HG03442 (cell line): ENCODE results near the gene INKA2.
A peak's percentile ranks its signal among the peaks of the same experiment; 100 is the strongest.
"Not testable (repeated sequence)": the region's sequence is repeated elsewhere in the genome, so short reads cannot be mapped to it uniquely, and the experiment has no call there.

ENCODE experiments used
- ATAC-seq: cut with Tn5 transposase; IDR thresholded peaks from one replicate; pipeline ENCODE4 v1.9.1; 2021; ENCODE audit warnings: mild to moderate bottlenecking, moderate library complexity; ENCODE audit not compliant: unreplicated experiment

Gene INKA2

DNA sequence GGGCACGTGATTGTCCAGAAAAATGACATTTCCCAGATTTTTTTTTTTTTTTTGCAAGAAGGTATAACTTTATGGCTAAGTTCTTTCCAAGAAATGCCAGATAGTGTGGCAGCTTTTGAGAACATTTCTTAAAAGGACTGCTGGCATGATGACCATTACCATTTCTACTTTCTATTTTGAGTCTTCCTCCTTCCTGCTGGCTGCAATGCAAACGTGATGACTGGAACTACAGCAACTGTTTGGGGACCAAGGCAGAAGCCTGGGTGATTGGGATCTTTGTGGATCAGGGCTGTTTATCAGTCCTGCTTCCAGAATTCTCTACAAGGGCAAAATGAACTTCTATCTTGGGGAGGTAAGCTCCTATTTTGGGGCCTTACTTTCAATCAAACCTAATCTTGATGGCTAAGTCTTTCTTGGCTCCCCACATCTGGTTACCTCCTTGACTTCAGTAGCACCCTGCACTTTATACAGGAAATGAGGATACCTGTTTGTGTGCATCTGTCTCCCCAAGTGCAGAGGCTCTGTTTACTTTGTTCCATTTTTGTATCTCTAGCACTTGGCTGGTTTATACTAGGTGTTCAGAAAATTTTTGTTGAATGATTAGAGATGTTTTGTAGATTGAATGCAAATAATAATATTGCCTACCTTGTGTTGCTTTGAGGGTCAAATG lies 12.8 kb upstream of the INKA2 start:
- no peak for ATAC-seq

DNA sequence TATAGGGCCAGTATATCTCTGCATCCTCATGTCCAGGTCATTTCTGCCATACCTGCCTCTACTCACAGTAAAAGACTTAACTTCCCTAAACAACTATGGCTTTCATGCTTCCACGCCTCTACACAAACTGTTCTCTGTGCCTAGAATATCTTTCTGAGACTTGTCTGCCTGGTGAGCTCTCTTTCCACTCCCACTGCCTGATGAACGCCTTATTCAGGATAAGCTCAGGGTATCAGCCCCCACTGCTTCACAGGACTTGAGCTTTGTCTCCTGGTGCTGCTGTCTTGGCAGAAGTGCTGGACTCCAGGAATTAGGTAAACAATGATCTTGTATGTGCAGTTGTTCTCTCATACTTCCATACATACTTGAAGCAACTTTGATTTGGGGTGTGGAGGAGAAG lies 11.7 kb upstream of the INKA2 start:
- ATAC-seq, result no peak

DNA sequence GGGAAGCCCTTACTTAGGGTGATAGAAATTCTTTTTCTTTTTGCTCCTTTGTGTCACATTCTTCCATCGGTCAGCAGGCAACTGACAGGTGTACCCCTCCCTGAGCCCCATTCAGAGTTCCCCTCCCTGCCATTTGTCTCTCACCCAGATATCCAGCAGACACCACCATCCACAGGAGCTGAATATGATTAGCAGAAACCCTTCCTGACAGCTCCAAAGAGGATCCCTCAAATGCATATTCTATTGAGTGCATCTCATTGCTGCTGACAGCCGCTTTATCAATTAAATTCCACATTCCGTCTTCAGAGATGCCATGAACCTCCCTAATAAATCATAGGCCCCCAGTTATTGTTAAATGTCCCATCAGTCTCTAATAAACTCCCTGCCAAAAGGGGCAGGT lies 10.4 kb upstream of the INKA2 start:
- ATAC-seq, result no peak

GRCh38 chr1:111747947-111748346 lies 8.8 kb upstream of the INKA2 start:
- ATAC-seq, result no peak

DNA sequence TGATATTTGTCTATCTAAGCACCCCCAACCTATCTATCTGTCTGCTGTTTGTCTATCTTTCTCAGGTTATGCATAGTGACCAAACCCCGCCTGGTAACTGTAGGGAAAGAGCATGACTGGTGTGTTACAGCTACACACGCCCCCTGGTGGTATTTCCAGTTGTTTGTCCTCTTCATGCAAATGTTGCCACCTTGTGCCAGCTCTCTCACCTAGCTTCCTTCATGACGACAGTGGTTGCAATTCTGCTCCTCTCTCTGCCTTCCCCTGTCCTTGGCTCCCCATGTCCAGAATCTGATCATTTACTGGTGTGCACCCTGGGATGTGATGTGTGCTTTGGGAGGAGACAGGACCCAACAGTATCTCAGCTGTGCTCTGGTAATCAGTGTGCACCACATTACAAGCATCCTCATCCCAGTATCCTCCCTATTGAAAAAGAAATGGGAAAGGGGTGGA lies 8.1 kb upstream of the INKA2 start:
- no peak for ATAC-seq

DNA sequence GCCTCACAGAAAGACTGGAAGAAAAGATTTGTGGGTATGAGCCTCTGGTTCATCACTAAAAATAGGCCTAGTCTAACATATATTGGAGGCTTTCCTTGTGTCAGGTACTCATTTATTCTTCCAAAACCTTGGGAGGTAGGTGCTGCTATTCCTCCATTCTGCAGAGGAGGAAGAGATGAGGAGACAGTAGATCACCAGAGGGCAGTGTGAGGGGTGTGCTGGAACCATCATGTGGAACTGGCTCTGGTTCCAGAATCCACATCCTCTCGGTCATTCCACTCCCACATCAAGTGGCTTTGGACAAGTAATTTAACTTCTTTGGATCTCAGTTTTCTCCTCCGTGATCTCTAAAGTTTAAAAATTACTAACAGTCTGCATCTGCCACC lies 7.4 kb upstream of the INKA2 start:
- ATAC-seq, result no peak

- no peak for ATAC-seq
These were observed 6.7 kb upstream of the INKA2 start for GRCh38 chr1:111745675-111746613.

DNA sequence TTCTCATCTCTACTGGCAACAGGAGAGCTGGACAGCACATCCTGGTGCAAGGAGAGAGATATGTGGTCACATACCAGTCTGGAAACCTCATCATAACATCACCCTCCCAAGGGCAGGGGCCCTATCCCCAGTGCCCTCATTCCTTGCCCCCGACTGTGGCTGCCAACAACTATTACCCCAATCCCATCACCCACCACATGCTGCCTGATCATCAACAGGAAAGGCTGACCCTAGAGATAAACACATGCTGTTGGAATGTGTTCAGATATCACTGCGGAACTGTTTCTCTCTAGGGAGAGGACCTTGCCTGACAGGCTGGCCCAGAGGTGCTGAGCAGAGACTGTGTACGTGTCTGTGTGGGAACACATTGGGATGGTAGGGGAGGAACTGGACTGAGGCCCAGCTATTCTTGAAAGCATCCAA lies 4.5 kb upstream of the INKA2 start:
- no peak for ATAC-seq

DNA sequence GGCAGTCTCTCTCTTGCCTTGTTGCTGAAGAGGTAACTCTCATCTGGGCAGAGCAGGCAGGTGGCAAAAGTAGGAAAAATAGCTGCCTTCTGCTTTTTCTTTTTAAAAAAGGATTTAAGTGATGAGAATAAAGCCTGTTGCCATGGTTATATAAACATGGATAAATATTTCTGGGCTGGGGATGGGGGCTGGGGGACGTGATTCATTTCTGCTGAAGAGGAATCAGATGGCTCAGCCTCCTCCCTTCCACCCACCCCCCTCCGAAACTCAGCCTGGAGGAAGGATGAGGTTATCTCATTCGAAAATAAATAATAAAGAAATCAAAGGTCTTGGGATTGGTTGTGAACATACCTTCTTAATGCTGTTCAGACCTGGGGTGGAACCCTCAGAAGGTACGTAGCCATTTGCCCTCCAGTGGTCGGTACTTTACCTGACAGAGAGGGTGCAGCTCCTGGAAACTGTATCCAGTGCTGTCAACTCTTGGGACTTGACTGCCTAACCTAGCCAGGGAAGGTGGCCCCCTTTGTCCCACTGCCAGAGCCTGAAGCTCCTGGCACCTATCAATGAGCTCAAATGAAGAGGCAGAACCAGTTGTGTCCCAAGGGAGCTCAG lies 3.8 kb upstream of the INKA2 start:
- ATAC-seq, result no peak

GRCh38 chr1:111742292-111742691 lies 3.1 kb upstream of the INKA2 start:
- ATAC-seq, result not testable (repeated sequence)

- peak; percentile 2 for ATAC-seq
These were observed 950 bp upstream of the INKA2 start for GRCh38 chr1:111739925-111740765.

DNA sequence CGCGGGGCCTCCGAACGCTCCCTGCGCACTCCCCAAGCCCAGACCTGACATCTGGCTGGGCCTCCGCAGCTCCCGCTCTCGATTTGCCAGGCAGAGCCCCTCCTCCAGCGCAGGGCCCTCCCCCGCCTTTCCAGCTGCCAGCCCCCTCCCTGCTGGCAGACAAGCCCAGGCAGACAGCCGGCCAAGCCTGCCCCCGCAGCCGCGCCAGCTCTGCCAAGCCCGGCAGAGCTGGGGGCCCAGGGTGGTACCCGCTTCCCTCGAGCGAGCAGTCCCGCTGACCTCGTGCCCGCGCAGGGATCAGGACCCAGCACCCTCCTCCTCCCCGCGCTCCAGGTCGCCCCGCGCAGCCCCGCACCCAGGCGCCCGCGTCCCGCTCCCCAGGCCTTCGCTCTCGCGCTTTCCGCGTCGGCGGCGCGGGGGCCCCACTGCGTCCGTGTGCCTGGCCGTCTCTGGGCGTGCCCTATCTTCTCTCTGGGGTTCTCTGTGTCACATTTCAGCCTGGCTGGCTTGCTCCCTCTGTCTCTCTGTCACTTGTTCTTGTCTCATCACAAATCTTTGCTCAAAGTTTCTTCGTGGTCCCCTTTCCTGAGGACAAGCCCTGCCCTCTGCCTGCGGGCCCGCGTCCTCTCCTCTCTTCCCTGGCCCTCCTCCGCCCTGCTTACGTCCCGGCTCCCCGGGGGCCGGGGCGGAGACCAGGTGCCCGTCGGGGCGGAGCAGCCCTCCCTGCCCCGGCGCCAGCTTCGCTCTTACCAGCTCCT lies 580 bp downstream of the INKA2 start:
- peak; percentile 38 for ATAC-seq

DNA sequence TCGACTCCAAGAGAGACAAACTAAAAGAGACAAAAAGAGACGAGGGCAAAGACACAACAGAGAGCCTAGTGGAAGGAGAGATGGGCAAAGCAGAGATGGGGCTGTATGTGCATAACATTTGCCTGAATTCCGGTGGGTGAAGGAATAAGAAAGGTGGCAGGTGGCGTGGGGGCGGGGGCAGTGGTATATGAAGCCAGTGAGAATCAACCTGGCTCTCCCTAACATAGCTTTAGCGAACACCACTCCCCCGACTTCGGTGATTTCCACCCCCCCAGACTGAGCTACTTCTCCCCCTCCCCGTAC lies 1.1 kb downstream of the INKA2 start:
- ATAC-seq, result no peak

DNA sequence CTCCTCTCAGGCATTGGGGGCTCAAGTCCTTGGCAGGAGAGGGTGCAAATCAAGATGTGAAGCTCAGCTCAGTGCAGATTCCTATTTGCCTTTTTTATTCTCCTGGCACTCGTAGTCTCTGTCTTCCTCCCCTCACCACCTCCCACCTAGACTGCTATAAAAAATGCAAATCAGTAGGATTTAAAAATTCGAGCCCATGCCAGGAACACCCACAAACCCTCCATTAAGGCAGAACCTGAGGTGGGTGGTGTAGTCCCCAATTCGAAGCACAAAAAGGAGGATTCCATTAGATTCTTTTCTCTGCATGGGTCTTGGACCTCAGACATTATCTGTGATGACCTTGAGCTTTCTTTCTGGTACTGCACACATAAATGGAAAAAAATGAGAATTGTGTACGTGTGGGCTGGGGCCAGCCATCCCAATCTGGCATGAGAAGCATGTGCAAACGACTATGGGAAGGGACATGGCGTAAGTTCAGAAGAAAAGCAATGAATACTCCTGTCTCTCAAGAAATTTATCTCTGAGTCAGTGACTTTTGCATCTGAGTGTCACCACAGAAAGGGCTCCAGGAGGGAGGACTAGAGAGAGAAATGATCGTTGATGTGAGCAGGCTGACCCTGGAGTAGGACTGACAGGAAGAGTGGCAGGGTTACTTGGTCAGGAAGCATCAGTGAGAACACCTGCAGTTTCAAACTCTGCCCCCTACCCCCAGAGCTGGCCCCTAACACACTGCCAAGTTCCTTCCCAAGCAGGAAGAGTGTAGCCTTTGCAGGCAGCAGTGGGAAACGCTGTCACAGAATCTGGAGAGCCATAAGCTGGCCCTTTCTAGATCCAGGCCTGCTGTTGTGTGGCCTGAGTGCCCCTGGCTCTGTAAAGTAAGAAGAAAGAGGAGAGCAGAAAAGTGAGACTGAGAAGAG lies 1.7 kb downstream of the INKA2 start:
- no peak for ATAC-seq

- ATAC-seq, result no peak
These were observed 2.5 kb downstream of the INKA2 start for GRCh38 chr1:111736548-111737215.

GRCh38 chr1:111735858-111736544 lies 3.2 kb downstream of the INKA2 start:
- no peak for ATAC-seq

GRCh38 chr1:111735321-111735720 lies 3.9 kb downstream of the INKA2 start:
- ATAC-seq, result no peak

DNA sequence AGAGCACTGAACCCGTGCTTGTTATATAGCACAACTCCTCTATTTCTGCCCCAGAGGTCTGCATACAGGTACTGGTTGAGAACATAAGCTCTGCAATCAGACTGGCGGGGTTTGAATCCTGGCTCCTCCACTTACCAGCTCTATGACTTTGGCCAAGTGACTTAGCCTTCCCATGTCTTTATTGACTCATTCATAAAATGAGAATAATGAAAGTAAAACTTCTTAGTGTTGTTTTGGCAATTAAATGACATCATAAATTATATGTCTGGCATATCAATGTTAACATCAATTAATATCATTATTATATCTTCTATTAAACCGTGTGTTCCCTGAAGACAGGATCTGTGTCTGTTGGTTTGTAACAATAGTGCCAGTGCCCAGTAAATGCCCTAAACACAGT lies 4.3 kb downstream of the INKA2 start:
- no peak for ATAC-seq
